Calu3 (cell line): ENCODE measurements around the gene WRNIP1. TPM values are rescaled to one million over a fixed set of nuclear protein-coding genes. Genes with fewer than 3 reads are reported as not detected.

Experiments
- BruUV-seq: library from RNA; stranded (reverse); fragments of 400-500 nt; replicated peaks from 2 replicates; lab custom pipeline; 2021; lab: Mats Ljungman, UMichigan
- CTCF ChIA-PET: fragments of 300-600 bp; sonication (Branson Sonifier 250); formaldehyde crosslinking; loops from one replicate; lab custom pipeline; 2022; ENCODE audit warnings: antibody characterized with exemption; lab: Charles Lee
- DNase-seq: peaks from one replicate; pipeline ENCODE4 v3.0.0; 2022
- H3K27ac Mint-ChIP-seq: one replicate; pipeline ENCODE4 v1.8.0; 2022; ENCODE audit warnings: mixed read lengths; ENCODE audit not compliant: unreplicated experiment
- H3K27me3 Mint-ChIP-seq: one replicate; pipeline ENCODE4 v1.8.0; 2022; ENCODE audit warnings: mixed read lengths; ENCODE audit not compliant: unreplicated experiment
- H3K36me3 Mint-ChIP-seq: one replicate; pipeline ENCODE4 v1.8.0; 2022; ENCODE audit warnings: mild to moderate bottlenecking, moderate library complexity, mixed read lengths; ENCODE audit not compliant: insufficient read depth, unreplicated experiment
- H3K4me1 Mint-ChIP-seq: one replicate; pipeline ENCODE4 v1.8.0; 2022; ENCODE audit warnings: mild to moderate bottlenecking, low read depth, mixed read lengths; ENCODE audit not compliant: unreplicated experiment
- H3K4me3 Mint-ChIP-seq: one replicate; pipeline ENCODE4 v1.8.0; 2022; ENCODE audit warnings: mild to moderate bottlenecking, low read depth, moderate library complexity, mixed read lengths; ENCODE audit not compliant: unreplicated experiment
- H3K9me3 Mint-ChIP-seq: one replicate; pipeline ENCODE4 v1.8.0; 2022; ENCODE audit warnings: low read depth, mixed read lengths; ENCODE audit not compliant: unreplicated experiment
- CTCF ChIP-seq: fragments of 200-600 bp; IDR thresholded peaks from one replicate; pipeline ENCODE4 v1.8.0; 2022; ENCODE audit warnings: antibody characterized with exemption; ENCODE audit not compliant: unreplicated experiment
- intact Hi-C: fragments of 100-400 bp; cut with micrococcal nuclease; formaldehyde crosslinking; loops from one replicate; pipeline ENCODE4 v1.10.0; 2022; ENCODE audit not compliant: unreplicated experiment
- total RNA-seq: library from RNA; stranded (reverse); gene quantifications from 2 replicates; pipeline ENCODE4 v1.2.3, GENCODE V29; 2022

WRNIP1 gene
- total RNA-seq, 1 experiment from 2014 or later = 41.4 TPM

DNA sequence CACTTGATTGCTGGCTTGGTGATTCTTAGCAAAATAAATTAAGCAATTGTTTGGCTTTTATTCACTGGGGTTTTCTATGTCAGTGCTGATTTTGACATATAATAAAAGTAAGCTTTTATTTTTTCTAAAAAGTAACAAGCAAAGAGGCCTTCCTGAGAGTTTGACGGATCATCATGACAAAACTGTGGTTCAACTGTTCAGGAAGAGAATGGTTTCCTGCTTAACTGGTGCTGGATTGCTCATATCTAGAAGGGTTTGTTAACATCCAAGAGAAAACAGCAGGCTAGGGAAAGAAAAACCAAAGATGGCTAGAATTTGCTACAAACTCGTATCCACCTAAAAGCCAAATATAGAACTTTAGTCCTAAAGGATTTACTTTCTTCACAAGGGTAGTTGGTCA lies 55.2 kb downstream of the WRNIP1 start:
- Mint-ChIP-seq H3K27me3 (no peaks in the 10 kb centered on the region), H3K36me3 (no peaks in the 10 kb centered on the region), H3K9me3 (peaks cover 4% of the 10 kb centered on the region), H3K27ac (no peak overlapping the region), H3K4me1 (peaks cover 41% of the 10 kb centered on the region), H3K4me3 (no peak overlapping the region)
- intact Hi-C loops = no loop called here
- CTCF ChIA-PET = no interaction called here
- BruUV-seq = no TSS peak
- no peak for TF ChIP-seq CTCF
- no peak for DNase-seq

DNA sequence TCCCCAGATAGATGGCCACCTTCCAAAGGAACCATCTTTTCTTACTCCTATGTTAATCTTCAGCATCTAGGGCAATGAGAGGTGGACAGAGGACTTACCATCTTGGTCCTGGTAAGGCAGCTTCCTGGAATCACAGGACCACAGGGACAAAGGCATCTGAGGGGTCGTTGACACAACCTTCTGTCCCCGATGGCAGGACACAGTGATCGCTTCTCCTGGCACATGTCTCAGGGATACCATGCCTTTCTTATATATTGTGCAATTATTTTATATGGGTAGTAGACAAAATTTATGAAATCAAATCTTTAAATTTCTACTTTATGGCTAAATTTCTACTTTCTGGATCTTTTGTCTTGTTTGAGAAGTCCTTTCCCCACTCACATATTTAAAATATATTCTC lies 56.4 kb downstream of the WRNIP1 start:
- H3K4me1 Mint-ChIP-seq = peaks cover 41% of the 10 kb centered on the region
- DNase-seq = no peak
- CTCF ChIA-PET = no interaction called here
- intact Hi-C loops = no loop called here
- H3K27me3 Mint-ChIP-seq = no peaks in the 10 kb centered on the region
- no peaks in the 10 kb centered on the region for H3K9me3 Mint-ChIP-seq
- H3K36me3 Mint-ChIP-seq = no peaks in the 10 kb centered on the region
- H3K27ac Mint-ChIP-seq = no peak overlapping the region
- no peak for TF ChIP-seq CTCF
- BruUV-seq = no TSS peak
- H3K4me3 Mint-ChIP-seq = no peak overlapping the region

DNA sequence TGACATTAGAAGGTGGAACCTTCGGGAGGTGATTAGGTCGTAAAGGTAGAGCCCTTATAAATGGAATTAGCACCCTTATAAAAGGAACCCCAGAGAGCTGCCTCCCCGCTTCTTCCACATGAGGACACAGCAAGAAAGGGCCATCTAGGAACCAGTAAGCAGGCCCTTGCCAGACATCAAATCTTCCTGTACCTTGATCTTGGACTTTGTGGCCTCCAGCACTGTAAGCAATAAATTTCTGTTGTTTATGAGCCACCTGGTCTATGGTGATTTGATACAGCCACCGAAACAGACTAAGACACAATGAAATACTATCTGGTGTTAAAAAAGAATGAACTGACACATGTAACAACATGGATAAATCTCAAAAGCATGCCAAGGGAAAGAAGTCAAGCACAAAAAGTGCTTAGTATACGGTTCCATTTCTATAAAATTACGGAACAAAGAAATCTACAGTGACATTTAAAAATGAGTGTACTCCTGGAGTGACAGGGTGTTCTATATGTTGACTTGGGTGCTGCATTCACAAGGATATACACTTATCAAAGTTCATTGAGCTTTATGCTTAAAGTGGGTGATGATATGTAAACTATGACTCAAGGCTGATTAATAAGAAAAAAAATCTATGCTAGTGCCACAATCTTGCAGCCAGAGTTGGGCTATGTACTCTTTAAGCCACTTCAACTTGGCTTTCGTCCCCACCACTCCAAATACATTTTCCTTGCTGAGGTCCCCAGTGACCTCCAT lies 58.1 kb downstream of the WRNIP1 start:
- Mint-ChIP-seq H3K4me1 (peaks cover 27% of the 10 kb centered on the region), H3K4me3 (no peak overlapping the region), H3K27ac (no peak overlapping the region), H3K36me3 (no peaks in the 10 kb centered on the region), H3K9me3 (no peaks in the 10 kb centered on the region), H3K27me3 (no peaks in the 10 kb centered on the region)
- BruUV-seq = no TSS peak
- intact Hi-C loops = no loop called here
- DNase-seq = no peak
- no peak for TF ChIP-seq CTCF
- CTCF ChIA-PET = interaction anchor here (0.6 kb wide), 1 partner anchor 40 kb away, joined by 4 read pairs; no protein-coding TSS in a partner anchor

- CTCF ChIA-PET = no interaction called here
- intact Hi-C loops = no loop called here
- Mint-ChIP-seq H3K4me1 (peaks cover 32% of the 10 kb centered on the region), H3K27ac (no peak overlapping the region), H3K27me3 (no peaks in the 10 kb centered on the region), H3K4me3 (no peak overlapping the region), H3K9me3 (no peaks in the 10 kb centered on the region), H3K36me3 (peaks cover 7% of the 10 kb centered on the region)
- no TSS peak for BruUV-seq
- no peak for TF ChIP-seq CTCF
- no peak for DNase-seq
Observed at GRCh38 chr6:2826131-2826530, 60.9 kb downstream of the WRNIP1 start.
